Middle frontal gyrus (tissue), 1 donor: ENCODE data around the gene FAM170B.

Experiments used
- DNase-seq: peaks from one replicate; pipeline ENCODE4 v3.0.0-alpha.2; 2015; ENCODE audit warnings: low spot score; ENCODE audit errors: extremely low spot score

Gene FAM170B

DNA sequence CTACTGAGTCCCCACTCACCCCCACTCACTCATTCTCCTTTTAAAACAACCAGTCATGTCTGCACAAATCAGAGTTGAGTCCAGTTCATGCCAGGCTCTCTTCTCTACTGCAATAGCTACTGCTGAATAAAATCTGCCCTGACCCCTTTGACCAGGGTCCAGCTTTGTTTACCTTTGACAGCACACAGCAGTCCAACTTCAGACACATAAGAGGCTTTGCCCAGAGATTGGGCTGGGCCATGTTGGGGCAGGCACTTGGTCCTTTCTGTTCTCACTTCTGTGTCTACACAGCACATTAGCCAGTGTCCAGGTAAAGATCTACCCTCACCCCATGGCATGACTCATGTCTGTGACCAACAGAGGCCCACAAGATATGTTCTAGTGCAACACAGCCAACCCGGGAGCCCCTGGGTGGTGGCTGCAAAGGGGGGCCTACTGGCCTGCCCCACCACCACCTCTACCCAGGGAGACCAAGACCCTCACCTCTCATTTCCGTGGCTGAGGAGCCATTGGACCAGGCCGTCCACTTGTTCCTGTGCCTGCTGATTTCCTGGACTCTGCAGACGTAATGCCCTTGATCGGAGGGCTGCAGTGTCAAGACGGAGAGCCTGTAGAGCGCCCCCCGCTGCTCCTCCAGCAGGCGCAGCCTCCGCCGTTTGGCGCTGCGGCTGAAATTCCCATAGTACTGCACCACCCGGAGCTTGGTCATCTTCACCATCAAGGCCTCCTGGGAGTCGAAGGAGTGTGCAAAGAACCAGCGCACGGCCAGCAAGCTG, 26.5 kb downstream of the FAM170B start:
- DNase-seq, result no peak

DNA sequence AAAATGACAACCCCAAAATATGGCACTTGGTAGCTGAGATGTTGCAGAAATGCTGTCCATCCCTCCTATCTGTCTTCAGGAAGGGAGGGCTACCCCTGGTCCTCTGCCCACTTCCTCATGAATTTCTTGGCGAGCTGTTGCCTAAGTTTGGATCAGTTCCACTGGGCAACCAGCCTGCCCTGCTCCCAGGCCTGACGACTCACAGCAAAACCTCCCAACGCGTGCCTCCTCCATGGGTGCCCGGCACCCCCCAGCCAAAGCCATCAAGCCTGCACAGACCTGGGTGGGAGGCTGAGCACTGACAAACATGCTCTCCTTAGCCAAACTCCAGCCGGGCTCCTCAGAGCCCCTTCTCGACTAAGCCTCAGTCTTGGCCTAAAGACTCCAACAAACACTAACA, 27.4 kb downstream of the FAM170B start:
- DNase-seq, result no peak

DNA sequence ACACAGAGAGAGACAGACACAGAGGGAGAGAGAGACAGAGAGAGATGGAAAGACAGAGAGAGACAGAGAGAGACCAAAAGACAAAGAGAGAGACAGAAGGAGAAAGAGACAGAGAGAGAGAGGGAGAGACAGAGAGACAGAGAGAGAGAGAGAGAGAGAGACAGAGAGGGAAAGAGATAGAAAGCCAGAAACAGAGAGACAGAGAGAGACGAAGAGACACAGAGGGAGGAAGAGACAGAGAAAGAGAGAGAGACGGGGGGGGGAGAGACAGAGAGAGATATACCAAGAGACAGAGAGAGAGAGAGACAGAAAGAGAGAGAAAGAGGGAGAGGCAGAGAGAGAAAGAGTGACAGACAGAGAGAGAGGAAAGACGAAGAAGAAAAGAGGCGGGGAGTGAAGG, 28.7 kb downstream of the FAM170B start:
- DNase-seq, result no peak

DNA sequence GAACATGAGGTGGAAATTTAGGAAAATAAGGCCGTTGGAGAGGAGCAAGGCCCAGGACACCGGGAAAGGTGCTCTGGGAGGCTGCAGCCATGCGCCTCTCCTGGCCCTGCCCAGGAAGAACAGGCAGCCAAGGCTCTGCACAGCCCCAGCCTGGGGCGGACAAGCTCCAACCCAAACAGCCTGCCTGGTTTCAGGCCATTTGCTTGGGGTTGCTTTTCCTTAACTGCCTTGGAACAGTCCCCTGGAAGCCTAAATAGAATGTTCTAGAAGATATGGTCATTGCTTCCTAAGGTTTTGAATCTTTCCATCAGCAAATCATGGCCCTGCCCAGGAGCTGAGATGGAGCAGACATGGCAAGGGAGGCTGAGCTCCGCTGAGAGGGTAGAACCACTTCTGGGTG, 29.5 kb downstream of the FAM170B start:
- no peak for DNase-seq

DNA sequence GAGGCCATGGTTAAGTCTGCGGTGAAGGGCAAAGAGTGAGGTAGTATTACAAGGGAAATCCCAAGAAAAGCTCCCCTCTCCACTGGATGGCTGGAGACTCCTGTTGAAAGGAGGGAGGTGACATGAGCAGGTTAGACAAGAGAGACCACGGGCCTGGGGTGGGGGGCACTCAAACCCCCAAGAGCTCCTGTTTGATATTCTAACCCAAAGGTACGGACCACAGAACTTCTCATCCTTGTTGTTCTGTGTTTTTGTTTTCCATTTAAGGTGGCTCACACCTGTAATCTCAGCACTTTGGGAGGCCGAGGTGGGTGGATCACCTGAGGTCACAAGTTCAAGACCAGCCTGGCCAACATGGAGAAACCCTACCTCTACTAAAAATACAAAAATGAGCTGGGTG, 30.1 kb downstream of the FAM170B start:
- DNase-seq, result no peak

DNA sequence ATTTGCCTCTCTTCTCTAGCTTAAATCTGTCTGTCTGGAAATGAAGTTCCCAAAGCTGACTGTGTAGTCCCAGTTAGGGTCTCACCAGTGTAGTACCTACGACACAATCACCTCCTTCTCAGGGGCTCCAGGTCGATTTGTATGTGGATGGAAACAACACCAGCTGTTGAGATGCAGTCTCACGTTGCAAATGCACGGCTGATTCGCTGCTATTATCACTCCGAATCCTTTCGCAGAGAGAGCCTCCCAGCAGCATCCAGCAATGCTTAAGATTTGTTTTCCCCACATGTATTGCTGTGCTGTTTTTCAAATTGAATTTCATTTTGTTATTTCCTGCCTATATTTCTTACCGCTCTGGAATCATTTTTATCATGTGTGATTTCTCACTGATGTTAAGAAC, 34.8 kb downstream of the FAM170B start:
- DNase-seq, result no peak

DNA sequence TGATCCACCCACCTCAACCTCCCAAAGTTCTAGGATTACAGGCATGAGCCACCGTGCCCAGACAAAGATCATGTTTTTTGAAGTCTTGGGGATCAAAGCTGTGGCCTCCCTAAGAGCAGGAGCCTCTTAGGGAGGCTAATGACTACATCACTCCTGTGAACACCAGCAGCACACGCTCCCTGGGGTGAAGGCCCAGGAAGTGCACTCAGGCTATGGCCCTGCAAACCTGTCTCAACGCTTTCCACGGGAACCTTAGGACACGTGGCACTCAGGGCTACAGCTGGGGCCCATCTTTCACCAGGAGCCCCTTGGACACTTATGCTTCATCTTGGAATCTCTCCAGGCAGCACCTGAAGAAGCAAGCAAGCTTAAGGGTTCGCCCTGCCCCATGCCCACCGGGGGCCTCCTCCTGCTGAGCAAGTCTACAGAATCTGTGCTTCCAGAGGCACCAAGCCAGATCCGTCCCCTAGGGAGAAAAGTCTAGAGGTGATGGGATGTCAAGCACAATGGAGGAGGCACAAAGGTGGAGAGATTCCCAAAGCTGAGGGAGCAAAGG, 36.9 kb downstream of the FAM170B start:
- no peak for DNase-seq

DNA sequence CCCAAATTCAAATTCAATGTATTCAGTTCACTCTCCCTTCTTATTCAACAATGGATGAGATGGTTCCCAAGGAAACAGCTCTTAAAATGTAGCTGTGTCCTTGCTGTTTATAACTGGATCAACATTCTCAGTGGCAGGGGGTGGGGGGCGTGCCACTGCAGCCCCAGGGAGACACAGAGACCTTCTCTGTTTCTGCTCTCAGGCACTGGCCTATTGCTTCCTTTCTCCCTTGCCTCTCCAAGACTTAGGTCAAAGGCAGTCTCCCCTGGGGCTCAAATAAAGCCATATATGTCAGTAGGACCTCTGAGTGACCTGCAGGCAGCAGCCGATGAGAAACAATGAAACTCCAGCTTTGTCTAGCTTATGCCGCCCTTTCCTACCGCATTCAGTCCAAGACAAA, 39.2 kb downstream of the FAM170B start:
- DNase-seq, result no peak

DNA sequence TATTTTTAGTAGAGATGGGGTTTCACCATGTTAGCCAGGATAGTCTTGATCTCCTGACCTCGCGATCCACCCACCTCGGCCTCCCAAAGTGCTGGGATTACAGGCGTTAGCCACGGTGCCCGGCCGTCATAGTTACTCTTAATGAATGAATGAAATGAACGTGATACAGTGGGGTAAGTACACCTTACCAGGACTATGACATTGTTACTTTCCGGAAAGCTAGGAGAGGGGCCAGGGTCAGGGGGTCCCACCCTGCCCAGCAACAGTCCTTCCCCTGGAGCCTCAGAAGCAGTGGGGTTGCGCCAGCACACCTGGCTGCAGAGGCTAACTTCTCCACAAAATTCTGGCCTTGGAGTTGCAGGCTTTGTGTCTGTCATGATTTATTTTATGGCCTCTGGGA, 39.9 kb downstream of the FAM170B start:
- DNase-seq, result no peak

DNA sequence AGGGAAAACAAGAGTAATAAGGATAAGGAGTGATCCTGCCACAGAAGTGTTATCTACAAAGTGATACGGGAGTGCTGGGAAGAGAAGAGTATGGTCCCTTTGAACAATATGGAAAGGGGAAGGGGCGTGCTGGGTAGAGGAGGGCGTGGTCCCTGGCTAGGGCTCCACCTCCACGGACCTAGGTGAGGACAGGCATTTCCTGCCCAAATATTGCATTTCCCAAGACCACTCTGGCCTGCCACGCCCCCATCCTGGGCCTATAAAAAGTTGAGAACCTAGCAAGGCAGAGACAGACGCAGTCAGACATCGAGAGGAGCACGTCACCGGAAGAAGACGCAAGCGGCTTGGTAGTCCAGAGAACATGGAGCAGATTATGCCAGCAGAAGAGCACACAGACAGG, 41.3 kb downstream of the FAM170B start:
- no peak for DNase-seq

DNA sequence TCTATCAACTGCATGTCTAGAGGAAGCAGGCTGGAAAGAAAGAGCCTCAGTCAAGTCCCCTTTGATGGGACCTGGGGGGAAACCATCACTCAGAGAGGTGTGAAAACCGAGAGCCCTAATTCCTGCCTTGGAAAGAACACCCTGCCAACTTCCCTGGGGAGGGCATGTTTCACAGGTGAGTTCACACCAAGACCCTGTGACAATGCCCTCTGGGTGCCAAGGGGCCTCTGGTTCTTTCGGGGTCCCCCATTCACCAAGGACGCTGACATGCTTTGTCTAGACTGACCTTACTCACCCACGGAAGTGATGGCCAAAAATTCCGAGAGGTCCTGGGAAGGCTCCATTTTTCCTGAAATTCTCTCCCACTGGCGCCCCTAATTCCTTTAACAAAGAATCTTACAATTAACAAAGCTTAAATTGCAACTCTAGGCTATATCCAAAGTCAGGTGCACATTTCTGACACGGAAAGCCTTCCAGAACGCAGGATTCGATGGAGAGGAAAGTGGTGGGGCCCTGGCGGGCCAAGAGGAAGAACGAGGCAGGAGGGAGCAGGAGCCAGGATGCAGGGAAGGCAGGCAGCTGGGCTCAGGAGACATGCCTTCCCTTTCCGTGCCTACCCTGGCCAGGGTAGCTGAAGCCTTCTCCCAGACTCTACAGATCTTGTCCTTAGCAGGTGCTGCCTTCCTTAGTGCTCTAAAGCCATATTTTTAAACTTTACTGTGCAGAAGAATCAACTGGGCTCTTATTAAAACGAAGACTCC, 42.2 kb downstream of the FAM170B start:
- no peak for DNase-seq

DNA sequence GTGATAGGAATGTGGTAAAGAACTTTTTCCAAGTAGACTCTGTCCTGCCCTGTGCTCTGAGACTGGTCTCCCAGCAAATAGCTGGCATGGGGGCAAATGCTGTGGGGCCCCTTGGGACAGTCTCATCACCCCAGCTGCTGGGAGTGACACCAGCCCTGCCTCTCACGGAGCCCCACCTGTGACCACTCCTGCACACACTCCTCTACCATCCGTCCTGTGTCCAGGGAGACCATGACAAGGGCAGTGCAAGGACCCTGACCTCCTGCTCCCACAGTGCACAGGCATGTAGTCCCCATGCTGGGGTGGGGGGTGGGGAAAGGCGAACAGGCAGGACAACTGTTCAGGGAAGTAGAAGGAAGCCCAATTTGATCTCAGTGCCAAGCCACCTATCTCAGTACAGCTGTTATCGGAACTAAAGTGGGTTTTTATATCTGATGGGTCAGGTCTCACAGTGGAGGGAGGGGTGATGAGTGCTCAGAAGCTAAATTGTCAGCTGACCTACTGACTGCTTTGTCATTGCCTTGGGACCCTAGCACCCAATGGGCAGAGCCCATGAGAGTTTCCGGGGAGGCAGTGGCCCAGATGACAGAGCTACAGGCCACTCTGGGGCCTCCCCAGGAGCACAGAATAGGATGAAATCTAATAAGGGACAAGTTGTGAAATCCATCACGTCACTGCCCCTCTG, 43.0 kb downstream of the FAM170B start:
- no peak for DNase-seq

DNA sequence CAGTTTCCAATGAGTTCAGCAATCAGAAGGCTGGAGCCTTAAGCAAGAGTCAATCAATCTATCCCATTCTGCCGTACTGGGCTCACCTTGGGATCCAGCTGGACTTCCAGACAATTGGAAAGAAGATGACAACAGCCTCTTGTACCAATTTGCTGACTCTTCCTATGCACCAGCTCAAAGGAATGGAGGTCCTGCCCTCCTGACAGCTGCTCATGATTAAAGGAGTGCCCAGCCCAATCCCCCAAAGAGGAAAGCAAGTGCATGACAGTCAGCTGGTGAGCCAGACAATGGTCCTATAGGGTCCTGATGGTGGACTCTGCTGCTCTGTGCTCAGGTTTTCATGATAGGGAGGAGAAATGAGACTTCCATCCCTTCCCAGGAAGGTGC, 43.6 kb downstream of the FAM170B start:
- DNase-seq, result no peak

DNA sequence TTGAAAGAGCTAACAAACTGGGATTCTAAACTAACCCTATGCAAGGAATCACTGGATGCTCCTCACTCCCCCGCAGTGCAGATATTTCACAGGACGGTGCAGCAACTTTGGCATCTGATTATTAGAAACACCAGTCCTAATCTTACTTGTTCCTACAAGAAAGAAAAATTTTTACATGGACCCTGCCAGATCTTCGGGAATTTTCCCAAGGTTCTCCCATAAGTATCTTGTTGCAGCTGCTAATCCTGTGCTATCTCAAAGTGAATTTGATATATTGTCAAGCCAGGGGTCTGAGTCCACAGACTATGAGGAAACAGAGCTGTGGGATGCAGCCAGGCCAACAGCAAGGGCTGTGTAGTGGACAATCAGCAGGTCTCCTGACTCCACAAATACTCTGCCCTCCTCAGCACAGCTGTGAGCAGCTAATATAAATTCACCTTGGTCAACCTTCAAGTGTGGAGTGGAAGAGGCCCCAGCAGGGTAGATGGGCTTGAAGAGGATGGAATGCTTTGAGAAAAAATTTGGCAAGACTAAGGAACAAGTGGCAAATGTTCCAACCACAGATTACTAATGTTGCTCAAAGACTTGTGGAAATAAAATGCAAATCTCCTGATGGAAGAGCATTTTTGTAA, 44.1 kb downstream of the FAM170B start:
- no peak for DNase-seq

DNA sequence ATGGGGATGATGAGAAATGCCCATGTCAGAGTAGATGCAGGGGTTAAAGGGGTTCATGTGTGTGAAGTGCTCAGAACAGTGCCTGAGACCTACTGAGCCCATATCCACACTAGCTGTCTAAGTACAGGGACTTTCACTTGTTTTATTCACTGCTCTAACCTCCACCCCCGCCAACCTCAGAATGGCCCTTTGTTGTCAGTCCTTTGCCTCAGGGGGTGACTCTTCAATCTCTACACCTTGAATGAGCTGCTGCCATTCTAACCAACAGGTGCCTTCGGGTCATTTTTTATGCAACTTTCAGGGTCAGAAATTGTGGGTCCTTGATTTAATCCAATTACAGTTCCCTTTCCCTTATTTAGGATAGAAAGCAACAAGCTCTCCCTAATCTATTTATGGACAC, 44.7 kb downstream of the FAM170B start:
- no peak for DNase-seq

DNA sequence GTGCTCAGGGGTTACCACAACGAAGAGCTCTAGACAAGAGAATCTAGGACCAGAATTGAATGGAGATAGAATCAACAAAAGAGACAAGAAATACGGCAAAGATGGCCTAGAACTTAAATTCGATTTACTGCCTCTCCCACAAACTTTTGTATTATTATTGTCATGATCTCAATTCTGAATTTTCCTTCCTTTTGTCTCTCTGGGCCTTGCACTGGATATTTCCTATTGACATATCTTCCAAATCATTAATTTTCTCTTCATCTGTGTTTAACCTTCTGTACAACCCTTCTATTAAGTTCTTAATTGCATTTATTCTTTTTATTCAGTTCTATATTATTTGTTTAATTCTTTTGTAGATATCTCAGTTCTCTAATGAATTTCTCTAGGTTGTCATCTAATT, 46.9 kb downstream of the FAM170B start:
- no peak for DNase-seq

DNA sequence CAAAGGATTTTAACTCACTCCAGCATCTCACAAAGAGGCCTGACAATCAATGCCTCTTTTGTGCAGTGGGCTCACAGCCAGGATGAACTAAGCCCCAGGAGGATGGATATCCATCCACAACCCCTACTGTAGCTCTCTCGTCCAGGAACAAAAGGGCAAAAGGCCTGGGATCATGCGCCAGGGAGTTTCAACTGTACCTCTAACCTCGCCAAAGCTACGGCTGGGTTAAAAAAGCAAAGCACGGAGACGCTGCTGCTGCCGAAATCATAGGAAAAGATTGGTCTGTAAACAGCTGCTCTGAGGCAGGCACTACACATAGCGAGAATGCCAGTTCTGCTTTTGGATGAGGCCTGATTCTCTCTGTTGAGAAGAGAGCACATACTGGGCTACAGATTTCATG, 50.6 kb downstream of the FAM170B start:
- DNase-seq, result no peak

DNA sequence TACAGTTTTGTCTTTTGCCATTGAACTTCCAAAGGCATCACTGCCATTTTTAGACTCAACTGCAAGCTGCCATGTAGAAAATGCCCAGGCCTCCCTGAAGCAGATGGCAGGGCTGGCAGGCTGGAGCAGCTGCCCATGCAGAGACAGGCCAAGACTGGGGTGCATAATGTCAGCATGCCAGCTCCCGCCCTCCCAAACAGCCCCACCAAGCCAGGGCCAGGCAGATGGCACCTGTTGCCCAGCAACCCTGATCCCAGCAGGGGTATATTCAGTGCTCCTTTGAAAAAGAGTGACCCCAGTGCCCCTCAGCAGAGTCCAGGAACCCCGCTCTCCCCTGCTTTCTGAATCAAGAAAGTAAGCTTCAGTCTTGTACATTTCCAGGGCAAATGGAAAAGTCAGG, 51.1 kb downstream of the FAM170B start:
- no peak for DNase-seq

DNA sequence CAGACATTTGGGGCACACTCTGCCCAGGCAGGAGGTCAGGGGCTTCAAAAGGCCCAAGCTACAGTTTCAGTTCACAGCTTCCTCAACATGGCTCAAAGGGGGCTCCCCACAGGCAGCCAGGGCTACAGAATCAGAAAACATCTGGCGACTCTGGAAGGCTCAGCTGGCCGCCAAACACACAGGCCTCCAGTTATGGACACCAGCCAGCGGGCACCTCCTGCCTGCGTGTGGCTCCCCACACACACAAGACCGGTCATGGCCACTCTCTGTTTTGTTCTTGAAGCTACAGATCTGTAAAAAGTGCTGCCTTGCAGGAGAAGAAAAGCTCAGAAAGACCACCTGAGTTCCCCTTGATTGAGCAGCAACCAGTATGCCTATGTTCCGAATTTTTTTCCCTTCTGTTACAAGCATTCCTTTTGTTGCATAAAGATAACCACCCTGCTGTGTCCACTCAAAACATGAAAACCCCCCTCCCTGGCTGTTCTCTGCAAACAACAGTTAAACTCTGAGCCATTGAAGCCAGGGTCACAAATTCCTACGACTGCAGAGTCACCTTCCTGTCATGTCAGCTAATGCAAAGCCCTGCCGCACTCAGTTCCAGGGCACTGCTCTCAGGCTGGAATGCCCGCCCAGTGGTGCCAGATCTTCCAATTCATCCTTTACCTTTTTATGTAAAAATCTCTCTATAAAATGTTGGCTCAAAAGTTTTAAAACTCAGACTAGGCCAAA, 52.1 kb downstream of the FAM170B start:
- DNase-seq, result no peak
